SK-N-SH (cell line): ENCODE results near the gene HEMGN.

Source experiments
- CHD2 ChIP-seq: fragments of 150-350 bp; IDR thresholded peaks from 2 replicates; pipeline ENCODE4 v1.6.1; 2018; ENCODE audit warnings: low read length; ENCODE audit not compliant: partially characterized antibody
- CTCF ChIP-seq: fragments of 200-600 bp; sonication (generic); IDR thresholded peaks from 2 replicates; pipeline ENCODE4 v1.6.1; 2017; ENCODE audit warnings: antibody characterized with exemption, mild to moderate bottlenecking, moderate library complexity
- EP300 ChIP-seq, 2 experiments: IDR thresholded peaks; 2 replicates each; pipeline versions ENCODE4 v1.4.0 to v1.6.1; 2012; ENCODE audit warnings: borderline replicate concordance in 1 of 2, low read depth in 1 of 2, low read length in 1 of 2
- EZH2phosphoT487 ChIP-seq: fragments of 200-600 bp; sonication (generic); IDR thresholded peaks from 2 replicates; pipeline ENCODE4 v1.6.1; 2017; ENCODE audit warnings: low read depth, mixed run types, mild to moderate bottlenecking, antibody characterized with exemption, moderate library complexity, borderline replicate concordance
- IRF3 ChIP-seq: fragments of 150-350 bp; IDR thresholded peaks from 2 replicates; pipeline ENCODE4 v1.6.1; 2016; ENCODE audit warnings: mild to moderate bottlenecking, low read depth, low read length
- JUND ChIP-seq: IDR thresholded peaks from 2 replicates; pipeline ENCODE4 v1.4.0; 2012
- NFIC ChIP-seq: IDR thresholded peaks from 2 replicates; pipeline ENCODE4 v1.4.0; 2012; ENCODE audit warnings: borderline replicate concordance
- PBX3 ChIP-seq: IDR thresholded peaks from 2 replicates; pipeline ENCODE4; 2012
- REST ChIP-seq: IDR thresholded peaks from 2 replicates; pipeline ENCODE4 v1.6.1; 2012; ENCODE audit warnings: mild to moderate bottlenecking, low read depth, low read length, moderate library complexity
- SMC3 ChIP-seq: IDR thresholded peaks from 2 replicates; pipeline ENCODE4 v1.6.1; 2012; ENCODE audit warnings: low read depth, low read length, improper control_type of control experiment
- TEAD4 ChIP-seq: IDR thresholded peaks from 2 replicates; pipeline ENCODE4 v1.4.0; 2012; ENCODE audit warnings: mild to moderate bottlenecking, borderline replicate concordance; ENCODE audit not compliant: insufficient read depth
- YY1 ChIP-seq: IDR thresholded peaks from 2 replicates; pipeline ENCODE4 v1.4.0; 2012; ENCODE audit warnings: low read depth, mild to moderate bottlenecking

GRCh38 chr9:97933297-97933998 lies 4.5 kb downstream of the HEMGN start:
- TF ChIP-seq NFIC (no peak), CTCF (no peak), EZH2phosphoT487 (no peak), EP300 (IDR thresholded peaks at IDR 0.05; ENCODE audit: borderline replicate concordance in 1 of 2, low read depth in 1 of 2, low read length in 1 of 2) (no peak), PBX3 (no peak), YY1 (no peak), SMC3 (no peak), REST (no peak), TEAD4 (no peak), IRF3 (no peak), CHD2 (no peak), JUND (no peak)
